GM19467 (cell line): ENCODE results near the gene ELOVL4.

Experiments
- ATAC-seq: cut with Tn5 transposase; IDR thresholded peaks from one replicate; pipeline ENCODE4 v1.9.1; 2021; ENCODE audit warnings: mild to moderate bottlenecking, moderate library complexity; ENCODE audit not compliant: unreplicated experiment

The ELOVL4 gene

GRCh38 chr6:79922018-79922417 is 25.3 kb downstream of the ELOVL4 start:
- no peak for ATAC-seq

GRCh38 chr6:79913369-79913768 is 34.0 kb downstream of the ELOVL4 start:
- ATAC-seq: no peak

- no peak for ATAC-seq
These were observed 35.4 kb downstream of the ELOVL4 start for GRCh38 chr6:79911992-79912391.

- no peak for ATAC-seq
These were observed 37.8 kb downstream of the ELOVL4 start for GRCh38 chr6:79909517-79909916.

GRCh38 chr6:79902046-79902445 is 45.3 kb downstream of the ELOVL4 start:
- ATAC-seq: no peak

GRCh38 chr6:79898076-79898475 is 49.3 kb downstream of the ELOVL4 start:
- ATAC-seq: no peak

- no peak for ATAC-seq
These were observed 51.3 kb downstream of the ELOVL4 start for GRCh38 chr6:79896075-79896449.

- ATAC-seq: no peak
These were observed 51.8 kb downstream of the ELOVL4 start for GRCh38 chr6:79895382-79896074.

GRCh38 chr6:79894939-79895338 is 52.4 kb downstream of the ELOVL4 start:
- ATAC-seq: no peak

GRCh38 chr6:79888587-79888986 is 58.8 kb downstream of the ELOVL4 start:
- no peak for ATAC-seq

GRCh38 chr6:79878142-79878748 is 69.1 kb downstream of the ELOVL4 start:
- no peak for ATAC-seq

GRCh38 chr6:79874531-79875134 is 72.7 kb downstream of the ELOVL4 start:
- no peak for ATAC-seq

- no peak for ATAC-seq
These were observed 74.4 kb downstream of the ELOVL4 start for GRCh38 chr6:79872986-79873385.

- ATAC-seq: no peak
These were observed 75.0 kb downstream of the ELOVL4 start for GRCh38 chr6:79872303-79872702.

GRCh38 chr6:79869600-79870084 is 77.7 kb downstream of the ELOVL4 start:
- peak; percentile 100 for ATAC-seq

GRCh38 chr6:79869184-79869583 is 78.2 kb downstream of the ELOVL4 start:
- no peak for ATAC-seq

- no peak for ATAC-seq
These were observed 79.1 kb downstream of the ELOVL4 start for GRCh38 chr6:79868098-79868722.
